ENCODE data around the gene ROBO3. TPM values are rescaled to one million over a fixed set of nuclear protein-coding genes. Genes with fewer than 3 reads are reported as not detected.

The ROBO3 gene
- total and polyA plus RNA-seq, 10 of the 15 experiments (the other 5 are each of a cell fraction or from before 2014, with no cell fraction given) = 0.10 to 0.63 (median 0.31) TPM; not detected in 2

DNA sequence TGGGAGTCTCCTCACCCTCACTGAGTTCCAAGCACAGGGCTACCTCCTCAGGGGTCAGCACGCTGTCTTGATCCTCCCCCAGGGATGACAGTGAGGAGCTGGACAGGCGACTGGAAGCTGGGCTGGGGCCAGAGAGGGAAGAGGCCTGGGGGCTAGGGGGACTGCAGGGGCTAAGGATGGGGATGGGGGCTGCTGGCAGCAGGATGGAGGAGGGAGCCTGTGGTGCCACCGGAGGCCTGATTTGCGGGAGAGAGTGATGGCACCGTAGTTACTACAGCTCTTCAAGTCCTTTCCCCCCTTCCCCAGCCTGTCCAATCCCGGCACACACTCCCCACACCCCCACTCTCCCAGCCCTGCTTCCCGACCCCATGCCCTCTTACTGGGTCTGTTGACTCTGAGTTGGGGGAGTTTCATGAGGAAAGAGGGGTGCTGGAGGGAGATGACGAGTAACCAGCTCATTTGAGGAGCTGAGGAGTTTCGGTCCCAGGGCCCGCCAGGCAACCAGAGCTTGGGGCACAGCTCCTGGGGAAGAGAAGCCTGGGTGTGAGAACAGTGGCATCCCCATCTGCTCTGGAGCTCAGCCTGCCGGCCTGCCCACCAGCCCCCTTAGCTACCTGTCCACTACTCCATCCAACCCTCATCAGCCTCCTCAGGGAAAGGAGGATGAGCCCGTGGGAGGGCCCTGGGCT, 21.9 kb downstream of the ROBO3 start:
- 31% methylated on average over 11 of the region's 12 CpGs for WGBS (ENCODE audit: insufficient coverage, insufficient replicate concordance, low lambda C conversion rate, missing lambda C conversion rate)
- in situ Hi-C loops (cut with MboI) (no loop called here), intact Hi-C loops (cut with micrococcal nuclease; ENCODE audit: unreplicated experiment) (loop anchor here (10.0 kb wide), 1 partner anchor 258 kb away; no protein-coding TSS in a partner anchor)
- FAIRE-seq = no peak
- no peak for DNase-seq (ENCODE audit: low read depth, low spot score)
- no peak overlapping the region for H3K9ac ChIP-seq (ENCODE audit: control insufficient read depth, insufficient read depth, low read length)
- H3K4me3 ChIP-seq = no peak overlapping the region
- POLR2A ChIA-PET = interaction anchor here (0.6 kb wide), 1 partner anchor 271 kb away, joined by 3 read pairs; no protein-coding TSS in a partner anchor
- no peaks in the 10 kb centered on the region for H3K9me3 ChIP-seq (replicated peaks; ENCODE audit: control insufficient read depth, insufficient read depth, low read length)
- no TSS peak for BruUV-seq (replicated peaks)
- ATAC-seq = no peak
- SMC1A ChIA-PET (ENCODE audit: uncharacterized antibody, unreplicated experiment) = no interaction called here
- H3K27ac ChIP-seq (ENCODE audit: control insufficient read depth, insufficient read depth) = no peak overlapping the region
- H2AFZ ChIP-seq (ENCODE audit: control insufficient read depth, low read depth, low read length) = no peak overlapping the region
- CTCF ChIA-PET = interaction anchor here (1.1 kb wide), 1 partner anchor 51 kb away, joined by 3 read pairs; no protein-coding TSS in a partner anchor
- H3K4me2 ChIP-seq (ENCODE audit: control insufficient read depth, insufficient read depth) = no peak overlapping the region
- no peaks in the 10 kb centered on the region for H3K4me1 ChIP-seq (ENCODE audit: control insufficient read depth, insufficient read depth, low read length)
- no peaks in the 10 kb centered on the region for H4K20me1 ChIP-seq (ENCODE audit: control insufficient read depth, insufficient read depth)
- no peaks in the 10 kb centered on the region; a peak in 1 of 4 replicates for H3K36me3 ChIP-seq (ENCODE audit: control insufficient read depth in 2 of 2, insufficient read depth in 2 of 2, low read length in 1 of 2)
- RAD21 ChIA-PET (ENCODE audit: unreplicated experiment) = no interaction called here
- no peaks in the 10 kb centered on the region for H3K79me2 ChIP-seq (ENCODE audit: control insufficient read depth, insufficient read depth, low read length)
- peaks cover 0 to 4% of the 10 kb centered on the region in 2 experiments; a peak in 3 of 4 replicates for H3K27me3 ChIP-seq (replicated peaks in 1 of 2; ENCODE audit: control insufficient read depth in 2 of 2, insufficient read depth in 2 of 2, low read length in 1 of 2)
- TF ChIP-seq RBBP5 (conservative IDR thresholded peaks at IDR 0.05) (no peak), FOXK2 (IDR thresholded peaks at IDR 0.05) (no peak), CHD4 (IDR thresholded peaks at IDR 0.05) (no peak), ZBED1 (IDR thresholded peaks at IDR 0.05; ENCODE audit: borderline replicate concordance) (no peak), MYC (IDR thresholded peaks at IDR 0.05; ENCODE audit: insufficient read depth, insufficient read length, insufficient replicate concordance, low read length, severe bottlenecking) (no peak)
- TF ChIP-seq, protein P1, sequence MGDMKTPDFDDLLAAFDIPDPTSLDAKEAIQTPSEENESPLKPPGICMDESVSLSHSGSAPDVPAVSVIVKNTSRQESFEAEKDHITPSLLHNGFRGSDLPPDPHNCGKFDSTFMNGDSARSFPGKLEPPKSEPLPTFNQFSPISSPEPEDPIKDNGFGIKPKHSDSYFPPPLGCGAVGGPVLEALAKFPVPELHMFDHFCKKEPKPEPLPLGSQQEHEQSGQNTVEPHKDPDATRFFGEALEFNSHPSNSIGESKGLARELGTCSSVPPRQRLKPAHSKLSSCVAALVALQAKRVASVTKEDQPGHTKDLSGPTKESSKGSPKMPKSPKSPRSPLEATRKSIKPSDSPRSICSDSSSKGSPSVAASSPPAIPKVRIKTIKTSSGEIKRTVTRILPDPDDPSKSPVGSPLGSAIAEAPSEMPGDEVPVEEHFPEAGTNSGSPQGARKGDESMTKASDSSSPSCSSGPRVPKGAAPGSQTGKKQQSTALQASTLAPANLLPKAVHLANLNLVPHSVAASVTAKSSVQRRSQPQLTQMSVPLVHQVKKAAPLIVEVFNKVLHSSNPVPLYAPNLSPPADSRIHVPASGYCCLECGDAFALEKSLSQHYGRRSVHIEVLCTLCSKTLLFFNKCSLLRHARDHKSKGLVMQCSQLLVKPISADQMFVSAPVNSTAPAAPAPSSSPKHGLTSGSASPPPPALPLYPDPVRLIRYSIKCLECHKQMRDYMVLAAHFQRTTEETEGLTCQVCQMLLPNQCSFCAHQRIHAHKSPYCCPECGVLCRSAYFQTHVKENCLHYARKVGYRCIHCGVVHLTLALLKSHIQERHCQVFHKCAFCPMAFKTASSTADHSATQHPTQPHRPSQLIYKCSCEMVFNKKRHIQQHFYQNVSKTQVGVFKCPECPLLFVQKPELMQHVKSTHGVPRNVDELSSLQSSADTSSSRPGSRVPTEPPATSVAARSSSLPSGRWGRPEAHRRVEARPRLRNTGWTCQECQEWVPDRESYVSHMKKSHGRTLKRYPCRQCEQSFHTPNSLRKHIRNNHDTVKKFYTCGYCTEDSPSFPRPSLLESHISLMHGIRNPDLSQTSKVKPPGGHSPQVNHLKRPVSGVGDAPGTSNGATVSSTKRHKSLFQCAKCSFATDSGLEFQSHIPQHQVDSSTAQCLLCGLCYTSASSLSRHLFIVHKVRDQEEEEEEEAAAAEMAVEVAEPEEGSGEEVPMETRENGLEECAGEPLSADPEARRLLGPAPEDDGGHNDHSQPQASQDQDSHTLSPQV (IDR thresholded peaks at IDR 0.05) = no peak
- TF ChIP-seq, protein P2, sequence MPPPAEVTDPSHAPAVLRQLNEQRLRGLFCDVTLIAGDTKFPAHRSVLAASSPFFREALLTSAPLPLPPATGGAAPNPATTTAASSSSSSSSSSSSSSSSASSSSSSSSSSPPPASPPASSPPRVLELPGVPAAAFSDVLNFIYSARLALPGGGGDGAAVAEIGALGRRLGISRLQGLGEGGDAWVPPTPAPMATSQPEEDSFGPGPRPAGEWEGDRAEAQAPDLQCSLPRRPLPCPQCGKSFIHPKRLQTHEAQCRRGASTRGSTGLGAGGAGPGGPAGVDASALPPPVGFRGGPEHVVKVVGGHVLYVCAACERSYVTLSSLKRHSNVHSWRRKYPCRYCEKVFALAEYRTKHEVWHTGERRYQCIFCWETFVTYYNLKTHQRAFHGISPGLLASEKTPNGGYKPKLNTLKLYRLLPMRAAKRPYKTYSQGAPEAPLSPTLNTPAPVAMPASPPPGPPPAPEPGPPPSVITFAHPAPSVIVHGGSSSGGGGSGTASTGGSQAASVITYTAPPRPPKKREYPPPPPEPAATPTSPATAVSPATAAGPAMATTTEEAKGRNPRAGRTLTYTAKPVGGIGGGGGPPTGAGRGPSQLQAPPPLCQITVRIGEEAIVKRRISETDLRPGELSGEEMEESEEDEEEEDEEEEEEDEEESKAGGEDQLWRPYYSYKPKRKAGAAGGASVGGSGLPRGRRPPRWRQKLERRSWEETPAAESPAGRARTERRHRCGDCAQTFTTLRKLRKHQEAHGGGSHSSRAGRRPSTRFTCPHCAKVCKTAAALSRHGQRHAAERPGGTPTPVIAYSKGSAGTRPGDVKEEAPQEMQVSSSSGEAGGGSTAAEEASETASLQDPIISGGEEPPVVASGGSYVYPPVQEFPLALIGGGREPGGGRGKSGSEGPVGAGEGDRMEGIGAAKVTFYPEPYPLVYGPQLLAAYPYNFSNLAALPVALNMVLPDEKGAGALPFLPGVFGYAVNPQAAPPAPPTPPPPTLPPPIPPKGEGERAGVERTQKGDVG (CRISPR knock-in tag; IDR thresholded peaks at IDR 0.05) = no peak
